H7 (cell line): ENCODE results near the gene GRAMD1B. TPM values are rescaled to one million over a fixed set of nuclear protein-coding genes. Genes with fewer than 3 reads are reported as not detected.
"Not testable (repeated sequence)": the region's sequence is repeated elsewhere in the genome, so short reads cannot be mapped to it uniquely, and the experiment has no call there.

Experiments
- DNase-seq: peaks from one replicate; pipeline ENCODE4 v3.0.0; 2012
- H3K27me3 ChIP-seq: 2 replicates; pipeline ENCODE4 v1.6.0; 2011; ENCODE audit warnings: mild to moderate bottlenecking, low read length; ENCODE audit not compliant: control insufficient read depth, insufficient read depth
- H3K36me3 ChIP-seq: replicated peaks from 2 replicates; pipeline ENCODE4 v1.5.1; 2011; ENCODE audit warnings: low read length; ENCODE audit not compliant: control insufficient read depth, insufficient read depth
- H3K4me3 ChIP-seq: 2 replicates; pipeline ENCODE4 v1.5.1; 2011; ENCODE audit warnings: low read depth, mild to moderate bottlenecking, control low read depth, low read length, moderate library complexity; ENCODE audit not compliant: insufficient read depth
- total RNA-seq: library from RNA; depleted of rRNA; stranded (reverse); fragments of >200 nt; shearing (Covaris generic); gene quantifications from 2 replicates; pipeline ENCODE4 v1.2.3, GENCODE V29; 2014

The GRAMD1B gene
- total RNA-seq, 1 experiment from 2014 or later, result 15.9 TPM

- DNase-seq, H3K36me3 ChIP-seq, H3K4me3 ChIP-seq: not testable (repeated sequence)
Observed at GRCh38 chr11:123513309-123513708, 83.2 kb downstream of the GRAMD1B start.

GRCh38 chr11:123516238-123516637, 86.2 kb downstream of the GRAMD1B start:
- no peak for DNase-seq
- no peaks in the 10 kb centered on the region for H3K27me3 ChIP-seq
- no peak overlapping the region for H3K4me3 ChIP-seq
- no peaks in the 10 kb centered on the region for H3K36me3 ChIP-seq

More at GRCh38 chr11:123513309-123513708, 83.2 kb downstream of the GRAMD1B start:
- H3K27me3 ChIP-seq, result not testable (repeated sequence)

GRCh38 chr11:123517559-123518364, 87.7 kb downstream of the GRAMD1B start:
- H3K4me3 ChIP-seq, result no peak overlapping the region
- no peaks in the 10 kb centered on the region for H3K27me3 ChIP-seq
- no peaks in the 10 kb centered on the region for H3K36me3 ChIP-seq
- DNase-seq, result no peak

GRCh38 chr11:123518496-123519054, 88.5 kb downstream of the GRAMD1B start:
- Histone ChIP-seq H3K27me3 (no peaks in the 10 kb centered on the region), H3K4me3 (no peak overlapping the region), H3K36me3 (no peaks in the 10 kb centered on the region)
- no peak for DNase-seq

- Histone ChIP-seq H3K27me3 (no peaks in the 10 kb centered on the region), H3K4me3 (no peak overlapping the region), H3K36me3 (no peaks in the 10 kb centered on the region)
- DNase-seq, result peak; percentile 47
Observed at GRCh38 chr11:123519055-123519796, 89.2 kb downstream of the GRAMD1B start.

GRCh38 chr11:123519797-123520193, 89.7 kb downstream of the GRAMD1B start:
- no peaks in the 10 kb centered on the region for H3K36me3 ChIP-seq
- no peak for DNase-seq
- no peak overlapping the region for H3K4me3 ChIP-seq
- no peaks in the 10 kb centered on the region for H3K27me3 ChIP-seq

GRCh38 chr11:123520476-123520875, 90.4 kb downstream of the GRAMD1B start:
- H3K36me3 ChIP-seq, H3K4me3 ChIP-seq, DNase-seq, H3K27me3 ChIP-seq: not testable (repeated sequence)

- no peak for DNase-seq
- Histone ChIP-seq H3K4me3 (no peak overlapping the region), H3K27me3 (no peaks in the 10 kb centered on the region), H3K36me3 (no peaks in the 10 kb centered on the region)
Observed at GRCh38 chr11:123521001-123521400, 90.9 kb downstream of the GRAMD1B start.

- Histone ChIP-seq H3K4me3 (no peak overlapping the region), H3K27me3 (no peaks in the 10 kb centered on the region), H3K36me3 (no peaks in the 10 kb centered on the region)
- no peak for DNase-seq
Observed at GRCh38 chr11:123521930-123522329, 91.9 kb downstream of the GRAMD1B start.

- Histone ChIP-seq H3K27me3 (no peaks in the 10 kb centered on the region), H3K4me3 (no peak overlapping the region), H3K36me3 (no peaks in the 10 kb centered on the region)
- DNase-seq, result no peak
Observed at GRCh38 chr11:123523539-123523938, 93.5 kb downstream of the GRAMD1B start.

- no peaks in the 10 kb centered on the region for H3K27me3 ChIP-seq
- peak; percentile 53 for DNase-seq
- no peak overlapping the region for H3K4me3 ChIP-seq
- H3K36me3 ChIP-seq, result no peaks in the 10 kb centered on the region
Observed at GRCh38 chr11:123525097-123525496, 95.0 kb downstream of the GRAMD1B start.

GRCh38 chr11:123525511-123525918, 95.4 kb downstream of the GRAMD1B start:
- Histone ChIP-seq H3K36me3 (no peaks in the 10 kb centered on the region), H3K27me3 (no peaks in the 10 kb centered on the region), H3K4me3 (no peak overlapping the region)
- peak; percentile 71 for DNase-seq

- Histone ChIP-seq H3K27me3 (no peaks in the 10 kb centered on the region), H3K4me3 (no peak overlapping the region), H3K36me3 (no peaks in the 10 kb centered on the region)
- peak; percentile 27 for DNase-seq
Observed at GRCh38 chr11:123526027-123526805, 96.1 kb downstream of the GRAMD1B start.

- Histone ChIP-seq H3K36me3 (no peaks in the 10 kb centered on the region), H3K27me3 (no peaks in the 10 kb centered on the region), H3K4me3 (no peak overlapping the region)
- peak; percentile 24 for DNase-seq
Observed at GRCh38 chr11:123526918-123527317, 96.8 kb downstream of the GRAMD1B start.
